ENCODE data around the gene GAST.
"Not testable (repeated sequence)": the region's sequence is repeated elsewhere in the genome, so short reads cannot be mapped to it uniquely, and the experiment has no call there.

The GAST gene

DNA sequence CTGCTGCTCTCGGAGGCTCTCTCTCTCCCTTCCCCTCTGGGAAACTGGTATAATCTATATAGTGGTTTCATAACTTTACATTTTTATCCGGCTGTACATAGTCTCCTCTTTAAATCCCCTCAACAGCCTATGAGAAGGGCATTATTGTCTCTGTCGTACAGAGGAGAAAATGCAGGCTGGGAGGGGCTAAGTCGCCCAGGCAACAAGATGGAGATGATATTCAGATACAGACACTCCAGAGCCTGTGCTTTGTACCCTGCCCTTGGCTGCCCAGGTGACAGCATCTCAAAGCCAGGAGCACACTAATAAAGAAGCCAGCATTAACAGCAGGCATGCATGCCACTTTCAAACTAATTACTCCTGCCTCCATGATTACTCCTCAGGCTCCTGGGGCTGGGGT lies 28.1 kb upstream of the GAST start:
- peak; percentile 8 for DNase-seq

GRCh38 chr17:41685753-41686152 lies 26.4 kb upstream of the GAST start:
- not testable (repeated sequence) for DNase-seq

GRCh38 chr17:41686281-41686680 lies 25.9 kb upstream of the GAST start:
- DNase-seq, result no peak

DNA sequence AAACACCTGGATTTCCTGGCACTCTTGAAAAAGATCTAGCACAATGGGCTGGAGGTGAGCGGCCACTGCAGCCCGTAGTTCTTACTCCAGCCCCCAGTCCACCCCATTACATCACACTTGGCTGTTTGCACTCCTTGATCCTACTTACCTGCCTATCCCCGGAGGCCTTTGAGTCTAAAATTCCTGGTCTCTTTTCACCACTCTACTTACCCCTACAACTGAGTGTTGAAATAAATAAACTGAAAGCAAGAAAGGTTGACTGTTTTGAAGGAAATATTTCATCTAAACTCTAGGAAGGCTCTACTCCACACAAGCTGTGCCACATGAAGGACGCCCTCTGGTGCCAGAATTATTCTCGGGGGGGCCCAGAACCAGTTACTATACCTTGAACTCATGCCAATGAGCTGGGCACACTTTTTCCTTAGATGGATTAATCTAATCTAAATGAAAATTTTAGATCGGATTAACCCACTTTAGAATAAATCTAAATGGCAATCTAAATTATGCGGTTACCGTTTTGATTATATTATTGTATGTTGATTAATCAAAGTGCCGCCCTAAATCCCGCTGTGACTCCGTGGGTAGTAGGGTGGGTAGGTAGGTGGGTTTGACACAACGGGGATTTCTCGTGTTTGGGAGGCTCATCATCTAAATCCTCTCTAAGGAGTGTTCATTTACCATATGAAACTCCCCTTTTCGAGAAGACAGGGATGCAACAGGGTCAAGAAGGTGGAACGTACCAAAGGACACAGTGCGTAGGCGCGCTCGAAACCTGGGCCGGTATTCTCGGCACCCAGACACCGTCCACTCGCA lies 24.1 kb upstream of the GAST start:
- DNase-seq, result peak; percentile 58

GRCh38 chr17:41688641-41689496 lies 23.3 kb upstream of the GAST start, which contains the start of gene EIF1:
Gene EIF1, plus strand, starts transcription at chr17:41688885. Its CDS starts 154 bp downstream, at chr17:41689039.
- DNase-seq, result peak; percentile 100

GRCh38 chr17:41689497-41690299 lies 22.4 kb upstream of the GAST start:
- peak; percentile 50 for DNase-seq

DNA sequence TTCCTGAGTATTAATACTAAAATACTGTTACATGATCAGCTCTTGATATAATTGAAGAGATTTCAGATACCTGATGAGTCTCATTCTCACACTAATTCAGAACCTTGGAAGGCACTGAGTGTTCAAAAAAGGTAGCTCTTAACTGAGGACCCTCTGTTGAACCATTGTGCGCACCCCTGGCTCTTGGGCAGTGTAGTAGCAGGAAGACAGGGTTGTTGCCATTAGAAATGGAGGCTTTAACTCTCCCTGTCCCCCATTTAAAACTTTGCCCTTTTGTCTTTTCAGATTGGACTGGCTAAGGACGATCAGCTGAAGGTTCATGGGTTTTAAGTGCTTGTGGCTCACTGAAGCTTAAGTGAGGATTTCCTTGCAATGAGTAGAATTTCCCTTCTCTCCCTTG lies 21.6 kb upstream of the GAST start:
- DNase-seq, result no peak

DNA sequence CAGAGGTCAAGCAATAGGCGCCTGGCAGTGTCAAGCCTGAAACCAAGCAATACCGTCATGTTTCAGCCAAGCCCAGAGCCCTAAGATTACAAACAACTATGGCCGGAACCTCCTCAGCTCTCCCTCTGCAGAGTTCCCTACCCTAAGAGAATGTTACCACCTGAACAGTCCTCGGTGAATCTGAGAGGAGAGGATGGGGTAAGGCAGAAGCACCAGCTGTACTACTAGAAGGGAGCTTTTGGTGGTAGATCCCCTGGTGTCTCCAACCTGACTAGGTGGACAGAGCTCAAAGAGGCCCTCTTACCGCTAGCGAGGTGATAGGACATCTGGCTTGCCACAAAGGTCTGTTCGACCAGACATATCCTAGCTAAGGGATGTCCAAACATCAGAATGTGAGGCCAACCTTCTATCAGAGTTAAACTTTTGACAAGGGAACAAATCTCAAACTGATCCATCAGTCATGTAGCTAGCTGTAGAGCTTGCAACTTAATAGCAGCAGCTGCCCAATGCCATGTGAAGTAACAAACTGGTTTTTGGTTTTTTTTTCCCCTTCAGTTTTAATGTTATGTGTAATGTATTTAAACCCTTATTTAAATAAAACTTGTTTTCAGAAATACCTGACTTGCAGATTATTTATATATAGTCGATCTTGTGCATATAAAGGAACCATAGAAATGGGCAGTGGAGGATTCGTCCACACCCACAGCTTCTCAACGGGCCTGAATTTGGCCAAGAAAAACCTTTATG lies 20.9 kb upstream of the GAST start:
- DNase-seq, result no peak

- no peak for DNase-seq
Observed at GRCh38 chr17:41692722-41693521, 19.2 kb upstream of the GAST start.

- no peak for DNase-seq
Observed at GRCh38 chr17:41695134-41695661, 16.9 kb upstream of the GAST start.

DNA sequence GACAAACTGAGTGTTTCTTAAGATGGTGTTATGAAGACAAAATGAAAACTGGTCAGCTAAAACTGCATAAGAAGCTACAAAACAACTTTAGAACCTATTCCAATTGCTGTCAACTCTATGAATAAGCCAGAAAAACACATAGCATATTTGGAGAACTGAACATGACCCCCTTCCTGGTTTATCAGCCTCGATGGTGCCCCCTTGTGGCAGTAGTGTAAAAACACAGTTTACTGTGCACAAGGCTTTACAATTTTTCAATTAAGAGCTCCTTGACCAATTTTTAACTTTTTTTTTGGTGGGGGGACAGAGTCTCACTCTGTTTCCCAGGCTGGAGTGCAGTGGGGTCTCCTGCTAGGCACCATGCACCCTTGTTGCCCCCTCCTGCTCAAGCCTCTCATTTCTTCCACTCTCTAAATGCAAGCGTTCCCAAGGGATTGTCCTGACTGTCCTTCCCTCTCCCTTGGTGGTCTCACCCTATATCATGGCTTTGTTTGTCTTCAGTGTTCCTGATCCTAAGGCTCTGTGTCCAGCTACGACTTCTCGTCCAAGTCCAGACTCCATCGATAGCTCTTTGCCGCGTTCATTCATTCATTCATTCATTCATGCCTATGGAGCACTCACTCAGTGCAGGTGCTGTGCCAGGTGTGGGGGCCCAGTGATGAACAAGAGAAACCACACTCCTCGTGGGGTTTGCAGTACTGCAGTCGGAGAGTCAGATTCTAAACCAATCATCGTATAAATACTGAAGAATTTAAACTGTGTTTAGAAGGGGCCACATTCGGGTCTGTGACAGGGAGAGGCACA lies 16.0 kb upstream of the GAST start:
- peak; percentile 63 for DNase-seq

DNA sequence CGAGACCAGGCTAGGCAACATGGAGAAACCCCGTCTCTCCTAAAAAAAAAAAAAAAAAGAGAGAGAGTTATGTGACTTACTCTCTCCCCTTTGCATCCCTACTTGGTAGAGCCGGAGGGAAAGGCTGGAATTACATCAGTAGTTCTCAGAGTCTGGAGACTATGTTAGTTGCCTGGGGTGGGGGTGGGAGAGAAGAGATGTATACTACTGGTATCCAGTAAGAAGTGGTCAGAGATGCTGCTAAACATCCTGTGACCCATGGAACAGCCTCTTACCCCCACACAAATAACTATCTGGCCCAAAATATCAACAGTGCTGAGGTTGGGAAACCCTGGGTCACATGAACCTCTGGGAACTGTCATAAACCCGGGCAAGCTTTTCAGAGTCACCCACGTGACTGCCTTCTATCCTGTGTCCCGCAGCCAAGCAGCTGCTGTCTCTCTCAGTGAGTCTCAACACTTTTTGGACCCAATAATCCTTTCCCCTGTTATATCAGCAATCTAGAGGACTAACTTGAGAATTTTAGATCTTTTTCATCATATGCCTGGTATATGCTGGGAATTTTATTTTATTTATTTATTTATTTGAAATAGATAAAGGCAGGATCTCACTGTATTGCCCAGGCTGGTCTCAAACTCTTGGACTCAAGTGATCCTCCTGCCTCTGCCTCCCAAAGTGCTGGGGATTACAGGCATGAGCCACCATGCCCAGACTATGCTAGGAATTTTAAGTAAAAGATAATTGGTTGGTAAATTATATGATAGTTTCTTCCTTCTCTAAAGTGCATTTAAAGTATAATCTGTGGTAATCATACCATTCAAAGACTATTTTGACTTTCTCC lies 14.8 kb upstream of the GAST start:
- DNase-seq, result no peak

GRCh38 chr17:41700843-41701242 lies 11.3 kb upstream of the GAST start:
- DNase-seq, result not testable (repeated sequence)

- no peak for DNase-seq
Observed at GRCh38 chr17:41702712-41703111, 9.4 kb upstream of the GAST start.

- DNase-seq, result peak; percentile 43
Observed at GRCh38 chr17:41705271-41705991, 6.7 kb upstream of the GAST start.

GRCh38 chr17:41707803-41708669 lies 4.1 kb upstream of the GAST start:
- DNase-seq, result no peak

GRCh38 chr17:41710472-41711090 lies 1.6 kb upstream of the GAST start:
- peak; percentile 61 for DNase-seq

All from NCI-H146 (cell line).